H1 (cell line): ENCODE results near the gene TTBK1. TPM values are rescaled to one million over a fixed set of nuclear protein-coding genes. Genes with fewer than 3 reads are reported as not detected.

Experiments used
- CHD1 ChIP-seq: IDR thresholded peaks from 2 replicates; pipeline ENCODE4 v1.6.1; 2012; ENCODE audit warnings: low read depth, low read length, improper control_type of control experiment
- EZH2 ChIP-seq: fragments of 200-600 bp; sonication (generic); IDR thresholded peaks from 2 replicates; pipeline ENCODE4 v1.7.1; 2012; ENCODE audit warnings: low read depth, mild to moderate bottlenecking, moderate library complexity, low read length, inconsistent platforms; ENCODE audit not compliant: severe bottlenecking
- HDAC2 ChIP-seq, 2 experiments: fragments of 300-600 bp in 1 of 2; sonication (generic) in 1 of 2; IDR thresholded peaks; 2 replicates each; pipeline ENCODE4 v1.6.1; 2011 to 2012; ENCODE audit warnings: low read depth in 2 of 2, low read length in 2 of 2, mild to moderate bottlenecking in 2 of 2, moderate library complexity in 2 of 2, borderline replicate concordance in 1 of 2, inconsistent platforms in 1 of 2
- polyA plus RNA-seq, 7 experiments: library from polyadenylated mRNA; depleted of rRNA in 3 of 7; stranded (reverse) in 5 of 7; unstranded in 2 of 7; fragments of >200 nt in 5 of 7; fragments of 200-250 nt in 2 of 7; gene quantifications; 1 replicate in 5 of 7; 2 replicates in 1 of 7; 4 replicates in 1 of 7; pipeline versions ENCODE4 v1.2.1 to v1.2.3, GENCODE V29; 2011 to 2013; ENCODE audit warnings: missing spikeins in 2 of 7, mixed read lengths in 2 of 7
- total RNA-seq: library from RNA; stranded (reverse); fragmentation: NEBNext Ultra II Directional; extraction: Animal tissue kit (Norgen Biotek cat#: 25700); gene quantifications from 2 replicates; pipeline ENCODE4 v1.2.1, GENCODE V29; 2021

TTBK1 gene
- total and polyA plus RNA-seq, 2 of the 8 experiments (the other 6 are each of a cell fraction or from before 2014, with no cell fraction given), result 0.53 to 1.6 TPM

DNA sequence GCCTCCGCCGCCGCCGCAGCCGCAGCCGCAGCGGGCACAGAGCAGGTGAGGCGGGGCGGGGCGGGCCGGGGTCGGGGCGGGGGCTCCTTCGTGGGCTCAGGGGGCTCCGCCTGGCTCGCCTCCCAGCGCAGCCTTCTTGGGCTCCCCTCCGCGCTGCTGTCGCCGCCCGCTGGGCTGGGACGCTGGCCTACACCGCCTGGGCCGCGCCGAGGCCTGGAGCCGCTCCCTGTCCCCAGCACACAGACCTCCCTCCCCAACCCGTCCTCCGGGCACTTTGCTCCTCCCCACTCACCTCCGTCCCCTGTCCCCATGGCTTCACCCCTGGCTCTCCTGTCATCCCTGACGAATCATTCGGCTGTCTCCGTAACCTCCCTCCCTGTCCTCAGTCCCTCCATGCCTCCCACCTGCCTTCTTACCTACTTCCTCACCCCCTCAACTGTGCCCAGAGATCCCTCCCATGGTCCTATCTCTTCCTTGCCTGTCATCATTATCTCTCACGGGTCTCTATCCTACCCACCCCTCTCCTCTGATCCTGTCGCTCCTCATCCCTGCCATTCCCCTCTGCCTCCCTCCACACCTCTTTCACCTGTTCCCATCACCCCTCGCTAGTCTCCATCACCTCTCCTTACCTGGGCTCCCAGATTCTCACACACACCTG, 512 bp downstream of the TTBK1 start (continued):
- TF ChIP-seq HDAC2 (IDR thresholded peaks at IDR 0.05; ENCODE audit: borderline replicate concordance in 1 of 2, low read depth in 2 of 2, low read length in 2 of 2) (no peak), EZH2 (peak; percentile 45), CHD1 (no peak)
